Sigmoid colon (tissue), 7 donors: ENCODE data around the gene PLPP6. TPM values are rescaled to one million over a fixed set of nuclear protein-coding genes. Genes with fewer than 3 reads are reported as not detected.

Experiments
- DNase-seq: peaks from one replicate; pipeline ENCODE4 v3.0.0-alpha.2; 2019
- H3K27ac ChIP-seq, 4 donors: fragments of 200-600 bp; sonication (generic); one replicate each; pipeline ENCODE4 v1.5.1; 2016 to 2019; ENCODE audit warnings: mild to moderate bottlenecking in 1 of 4
- H3K27me3 ChIP-seq, 3 donors: fragments of 200-600 bp; sonication (generic); one replicate each; pipeline ENCODE4 v1.5.1; 2019; ENCODE audit warnings: mild to moderate bottlenecking in 1 of 3
- H3K36me3 ChIP-seq, 4 donors: fragments of 200-600 bp; sonication (generic); one replicate each; pipeline ENCODE4 v1.5.1; 2016 to 2019
- H3K4me1 ChIP-seq, 4 donors: fragments of 200-600 bp; sonication (generic); one replicate each; pipeline ENCODE4 v1.5.1; 2017 to 2019
- H3K4me3 ChIP-seq, 4 donors: fragments of 200-600 bp; sonication (generic); one replicate each; pipeline ENCODE4 v1.5.1; 2017 to 2019; ENCODE audit warnings: mild to moderate bottlenecking in 2 of 4, moderate library complexity in 1 of 4
- H3K9me3 ChIP-seq, 4 donors: fragments of 200-600 bp in 3 of 4; sonication (generic) in 3 of 4; one replicate each; pipeline versions ENCODE4 v1.5.1 to v1.6.1; 2013 to 2019
- EP300 ChIP-seq, 4 donors: sonication (generic); formaldehyde crosslinking; IDR thresholded peaks; one replicate each; pipeline ENCODE4 v1.6.1; 2017; ENCODE audit warnings: antibody characterized with exemption in 4 of 4
- POLR2A ChIP-seq, 2 donors: fragments of 450-650 bp; IDR thresholded peaks; one replicate each; pipeline ENCODE4 v1.6.1; 2016; ENCODE audit warnings: antibody characterized with exemption in 2 of 2, mild to moderate bottlenecking in 2 of 2, moderate library complexity in 2 of 2
- POLR2AphosphoS5 ChIP-seq, 4 donors: sonication (generic); formaldehyde crosslinking; IDR thresholded peaks; one replicate each; pipeline ENCODE4 v1.6.1; 2017; ENCODE audit warnings: antibody characterized with exemption in 4 of 4
- WGBS, 2 donors: extraction: QIAGEN DNeasy Blood & Tissue Kit; methylation state at CpG; one replicate each; pipeline ENCODE4 v1.1.7; 2013; 5-methylcytosine and 5-hydroxymethylcytosine counted together
- intact Hi-C: fragments of 100-400 bp; cut with DNase I; formaldehyde crosslinking; loops from one replicate; pipeline ENCODE4 v1.15.1; 2023
- polyA plus RNA-seq, 3 donors: library from polyadenylated mRNA; stranded (reverse); fragments of 200-250 nt; gene quantifications; one replicate each; pipeline ENCODE4 v1.2.3, GENCODE V29; 2013
- total RNA-seq, 4 donors: library from RNA; depleted of rRNA; stranded (reverse); fragments of >200 nt; gene quantifications; one replicate each; pipeline ENCODE4 v1.1.0, GENCODE V29; 2016
- TF ChIP-seq, protein P1 (sequence below), 4 experiments: fragments of 450-650 bp in 3 of 4; fragments of 200-600 bp in 1 of 4; IDR thresholded peaks; one replicate each; pipeline ENCODE4 v1.5.1; 2016 to 2019; ENCODE audit warnings: antibody characterized with exemption in 4 of 4, mild to moderate bottlenecking in 3 of 4, moderate library complexity in 2 of 4
- donor health status: healthy with polysubstance abuse.
- donor health status: Bipolar disorder and iron deficiency.
- donor health status: healthy.

The PLPP6 gene
- total and polyA plus RNA-seq, 7 donors = 3.0 to 10.7 (median 3.7) TPM

DNA sequence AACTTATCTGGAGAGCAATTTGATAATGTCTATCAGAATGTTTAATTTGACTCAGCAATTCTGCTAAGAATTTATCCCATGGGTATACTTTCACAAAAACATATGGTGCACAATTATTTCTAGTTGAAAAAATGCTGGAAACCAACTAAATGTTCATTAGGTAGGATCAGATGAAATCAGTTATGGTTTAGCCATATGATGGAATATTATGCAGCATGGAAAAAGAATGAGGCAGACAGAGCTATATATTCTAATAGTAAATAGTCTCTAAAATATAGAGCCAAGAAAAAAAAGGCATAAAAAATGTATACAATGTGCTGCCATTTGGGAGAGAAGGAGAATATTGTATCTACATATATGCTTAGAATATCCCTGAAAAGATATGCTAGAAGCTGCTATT, 7.8 kb downstream of the PLPP6 start:
- Histone ChIP-seq H3K27me3 (no peaks in the 10 kb centered on the region), H3K4me3 (no peak overlapping the region), H3K36me3 (no peaks in the 10 kb centered on the region), H3K9me3 (no peaks in the 10 kb centered on the region), H3K4me1 (peaks cover 0 to 20% (median 2%) of the 10 kb centered on the region in 4 donors), H3K27ac (no peak overlapping the region)
- intact Hi-C loops = loop anchor here (10.0 kb wide), 2 partner anchors 315 to 1145 kb away; partner anchors contain the start of genes JAK2 and RFX3
- TF ChIP-seq, protein P1, sequence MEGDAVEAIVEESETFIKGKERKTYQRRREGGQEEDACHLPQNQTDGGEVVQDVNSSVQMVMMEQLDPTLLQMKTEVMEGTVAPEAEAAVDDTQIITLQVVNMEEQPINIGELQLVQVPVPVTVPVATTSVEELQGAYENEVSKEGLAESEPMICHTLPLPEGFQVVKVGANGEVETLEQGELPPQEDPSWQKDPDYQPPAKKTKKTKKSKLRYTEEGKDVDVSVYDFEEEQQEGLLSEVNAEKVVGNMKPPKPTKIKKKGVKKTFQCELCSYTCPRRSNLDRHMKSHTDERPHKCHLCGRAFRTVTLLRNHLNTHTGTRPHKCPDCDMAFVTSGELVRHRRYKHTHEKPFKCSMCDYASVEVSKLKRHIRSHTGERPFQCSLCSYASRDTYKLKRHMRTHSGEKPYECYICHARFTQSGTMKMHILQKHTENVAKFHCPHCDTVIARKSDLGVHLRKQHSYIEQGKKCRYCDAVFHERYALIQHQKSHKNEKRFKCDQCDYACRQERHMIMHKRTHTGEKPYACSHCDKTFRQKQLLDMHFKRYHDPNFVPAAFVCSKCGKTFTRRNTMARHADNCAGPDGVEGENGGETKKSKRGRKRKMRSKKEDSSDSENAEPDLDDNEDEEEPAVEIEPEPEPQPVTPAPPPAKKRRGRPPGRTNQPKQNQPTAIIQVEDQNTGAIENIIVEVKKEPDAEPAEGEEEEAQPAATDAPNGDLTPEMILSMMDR (IDR thresholded peaks at IDR 0.05) = no peak
- TF ChIP-seq POLR2A (IDR thresholded peaks at IDR 0.05) (no peak), EP300 (IDR thresholded peaks at IDR 0.05) (no peak), POLR2AphosphoS5 (IDR thresholded peaks at IDR 0.05) (no peak)
- no peak for DNase-seq

GRCh38 chr9:4670591-4670990, 8.5 kb downstream of the PLPP6 start:
- WGBS, 2 donors = 83 to 93% methylated on average over 3 of the region's 3 CpGs
- Histone ChIP-seq H3K4me3 (no peak overlapping the region), H3K27me3 (no peaks in the 10 kb centered on the region), H3K9me3 (no peaks in the 10 kb centered on the region), H3K4me1 (peaks cover 0 to 13% (median 2%) of the 10 kb centered on the region in 4 donors), H3K36me3 (no peaks in the 10 kb centered on the region), H3K27ac (no peak overlapping the region)
- TF ChIP-seq, protein P1 (IDR thresholded peaks at IDR 0.05) = no peak
- TF ChIP-seq EP300 (IDR thresholded peaks at IDR 0.05) (no peak), POLR2A (IDR thresholded peaks at IDR 0.05) (no peak), POLR2AphosphoS5 (IDR thresholded peaks at IDR 0.05) (no peak)
- DNase-seq = no peak
- intact Hi-C loops = loop anchor here (10.0 kb wide), 1 partner anchor 314 kb away; the partner anchor contains the start of gene JAK2

GRCh38 chr9:4671737-4672136, 9.6 kb downstream of the PLPP6 start:
- WGBS, 2 donors = 96 to 98% methylated on average over 1 of the region's 1 CpG
- intact Hi-C loops = loop anchor here (10.0 kb wide), 1 partner anchor 313 kb away; the partner anchor contains the start of gene JAK2

GRCh38 chr9:4674783-4675182, 12.7 kb downstream of the PLPP6 start:
- Histone ChIP-seq H3K4me1 (peaks cover 0 to 13% (median 6%) of the 10 kb centered on the region in 4 donors), H3K9me3 (no peaks in the 10 kb centered on the region), H3K27ac (peak overlapping the region in 3 of 4 donors; percentile 38 to 73 (median 50)), H3K27me3 (no peaks in the 10 kb centered on the region), H3K36me3 (no peaks in the 10 kb centered on the region), H3K4me3 (no peak overlapping the region)
- intact Hi-C loops = loop anchor here (5.0 to 10.0 kb wide), 3 partner anchors 118 to 953 kb away; partner anchors contain the start of genes JAK2, RCL1 and RIC1
- TF ChIP-seq POLR2A (IDR thresholded peaks at IDR 0.05) (no peak), EP300 (IDR thresholded peaks at IDR 0.05) (peak in 1 of 4 donors; percentile 29), POLR2AphosphoS5 (IDR thresholded peaks at IDR 0.05) (peak in 3 of 4 donors; percentile 40 to 65 (median 45))
- DNase-seq = no peak

More at GRCh38 chr9:4671737-4672136, 9.6 kb downstream of the PLPP6 start:
- no peak overlapping the region for H3K27ac ChIP-seq
- H3K4me1 ChIP-seq = peaks cover 0 to 6% (median 1%) of the 10 kb centered on the region in 4 donors
- TF ChIP-seq, protein P1 (IDR thresholded peaks at IDR 0.05) = no peak
- TF ChIP-seq POLR2AphosphoS5 (IDR thresholded peaks at IDR 0.05) (no peak), POLR2A (IDR thresholded peaks at IDR 0.05) (no peak), EP300 (IDR thresholded peaks at IDR 0.05) (no peak)
- no peaks in the 10 kb centered on the region for H3K27me3 ChIP-seq
- no peaks in the 10 kb centered on the region for H3K36me3 ChIP-seq
- H3K4me3 ChIP-seq = no peak overlapping the region
- H3K9me3 ChIP-seq = no peaks in the 10 kb centered on the region
- no peak for DNase-seq

DNA sequence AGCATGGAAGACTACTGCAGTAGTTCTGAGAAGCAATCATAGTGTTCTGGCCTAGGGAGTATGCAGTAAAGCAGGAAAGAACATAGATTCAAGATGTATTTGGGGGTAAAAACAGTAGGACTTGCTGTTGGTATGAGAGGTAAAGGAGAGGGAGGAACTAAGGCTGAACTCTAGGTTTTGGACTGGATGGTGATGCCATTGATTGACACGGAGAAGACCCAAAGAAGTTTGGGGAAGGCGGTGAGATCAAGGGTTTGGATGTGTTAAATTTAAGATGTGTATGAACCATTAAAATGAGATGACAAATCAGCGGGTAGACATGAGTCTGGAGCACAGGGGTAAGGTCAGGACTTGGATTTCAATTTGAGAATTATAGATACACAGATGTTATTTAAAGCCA, 15.3 kb downstream of the PLPP6 start:
- no peak overlapping the region for H3K4me3 ChIP-seq
- peak overlapping the region in 2 of 4 donors; percentile 93 to 99 for H3K27ac ChIP-seq
- WGBS, 2 donors = 52 to 81% methylated on average over 3 of the region's 3 CpGs
- H3K4me1 ChIP-seq = peaks cover 0 to 28% (median 16%) of the 10 kb centered on the region in 4 donors
- H3K9me3 ChIP-seq = no peaks in the 10 kb centered on the region
- no peaks in the 10 kb centered on the region for H3K36me3 ChIP-seq
- DNase-seq = no peak
- no peaks in the 10 kb centered on the region for H3K27me3 ChIP-seq
- intact Hi-C loops = loop anchor here (5.0 to 10.0 kb wide), 3 partner anchors 115 to 950 kb away; partner anchors contain the start of genes JAK2, RCL1 and RIC1
- TF ChIP-seq EP300 (IDR thresholded peaks at IDR 0.05) = no peak
- no peak for TF ChIP-seq POLR2AphosphoS5 (IDR thresholded peaks at IDR 0.05)
- TF ChIP-seq POLR2A (IDR thresholded peaks at IDR 0.05) = no peak
- TF ChIP-seq, protein P1 (IDR thresholded peaks at IDR 0.05) = no peak
